ENCODE measurements around the gene CISH. TPM values are rescaled to one million over a fixed set of nuclear protein-coding genes. Genes with fewer than 3 reads are reported as not detected.

CISH gene
- total and polyA plus RNA-seq, 9 of the 15 experiments (the other 6 are each of a cell fraction or from before 2014, with no cell fraction given) = 1.7 to 47.7 (median 18.3) TPM

DNA sequence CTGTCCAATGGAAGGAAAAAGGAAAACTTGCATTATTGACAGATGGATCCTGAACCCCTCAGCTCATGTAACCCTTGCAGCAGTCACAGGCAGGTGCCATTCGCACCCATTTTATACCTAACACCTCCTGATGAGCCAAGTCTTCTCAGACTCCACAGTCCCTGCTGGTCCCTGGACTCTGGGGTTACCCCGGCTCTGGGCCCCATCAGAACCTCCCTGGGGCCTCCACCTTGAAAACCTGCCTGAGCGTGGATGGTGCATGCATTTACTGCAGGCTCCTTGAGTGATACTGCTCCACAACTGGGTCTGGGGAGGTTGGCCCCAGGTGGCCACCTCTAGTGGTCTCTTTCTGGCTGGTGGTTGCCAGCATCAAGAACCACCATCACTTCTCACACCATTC is 47.3 kb upstream of the CISH start:
- no peaks in the 10 kb centered on the region for H3K79me2 ChIP-seq (ENCODE audit: control insufficient read depth, insufficient read depth, low read length)
- H3K4me3 ChIP-seq = no peak overlapping the region
- no peak overlapping the region for H3K27ac ChIP-seq (ENCODE audit: extremely low read depth, low read depth, low read length)
- no peak overlapping the region for H2AFZ ChIP-seq (ENCODE audit: low read depth, low read length)
- DNase-seq (ENCODE audit: extremely low read depth in 1 of 4, low spot score in 3 of 4) (no peak), ATAC-seq (no peak), FAIRE-seq (no peak)
- no peak overlapping the region for H3K9ac ChIP-seq (ENCODE audit: insufficient read depth in 1 of 2, low read depth in 2 of 2, low read length in 2 of 2)
- H3K4me2 ChIP-seq (ENCODE audit: insufficient read depth, low read length) = no peak overlapping the region
- no peaks in the 10 kb centered on the region for H3K36me3 ChIP-seq (ENCODE audit: control insufficient read depth, insufficient read depth, low read length)
- peaks cover 0 to 23% of the 10 kb centered on the region in 2 experiments; a peak in 2 of 5 replicates for H3K27me3 ChIP-seq (ENCODE audit: control insufficient read depth in 2 of 2, insufficient read depth in 2 of 2, low read length in 2 of 2)
- no peaks in the 10 kb centered on the region; the same call in none of the 2 replicates for H4K20me1 ChIP-seq (replicated peaks; ENCODE audit: control insufficient read depth, insufficient read depth, low read length)
- in situ Hi-C loops (cut with MboI) = loop anchor here (5.0 kb wide), 1 partner anchor 87 kb away; no protein-coding TSS in a partner anchor
- intact Hi-C loops (cut with micrococcal nuclease) = no loop called here
- TF ChIP-seq ATF1 (CRISPR knock-in tag; IDR thresholded peaks at IDR 0.05) = no peak
- TF ChIP-seq ATF1 (tag; IDR thresholded peaks at IDR 0.05) = no peak
- TF ChIP-seq DACH1 (IDR thresholded peaks at IDR 0.05; ENCODE audit: partially characterized antibody) = no peak
- no peak for TF ChIP-seq PTRF (tag; IDR thresholded peaks at IDR 0.05)
- no peak for TF ChIP-seq CBX1 (IDR thresholded peaks at IDR 0.05; ENCODE audit: low read depth)
- no peak for TF ChIP-seq MYNN (IDR thresholded peaks at IDR 0.05)
- TF ChIP-seq MYNN (CRISPR knock-in tag; IDR thresholded peaks at IDR 0.05) = no peak
- TF ChIP-seq MCM5 (IDR thresholded peaks at IDR 0.05; ENCODE audit: low read depth) = no peak
- no peak for TF ChIP-seq TAF7 (tag; IDR thresholded peaks at IDR 0.05)
- no peak for TF ChIP-seq ZNF75A (CRISPR knock-in tag; IDR thresholded peaks at IDR 0.05)
- no peaks in the 10 kb centered on the region for H3K9me1 ChIP-seq (ENCODE audit: control insufficient read depth, insufficient read depth, low read length)
- POLR2A ChIA-PET = no interaction called here
- H3K9me3 ChIP-seq (replicated peaks; ENCODE audit: control insufficient read depth, insufficient read depth, low read depth, low read length) = no peaks in the 10 kb centered on the region
- H3K4me1 ChIP-seq (replicated peaks in 1 of 2; ENCODE audit: control insufficient read depth in 2 of 2, insufficient read depth in 2 of 2, low read length in 2 of 2) = no peaks in the 10 kb centered on the region
- WGBS (ENCODE audit: insufficient coverage, low coverage, missing lambda C conversion rate) = 0% methylated on average over 2 of the region's 3 CpGs
- CTCF ChIA-PET (ENCODE audit: low intra/inter-chr PET ratio) = no interaction called here
- BruUV-seq (replicated peaks) = no TSS peak

All from K562 (cell line).